IMR-90 (cell line): ENCODE results near the gene LUC7L3. TPM values are rescaled to one million over a fixed set of nuclear protein-coding genes. Genes with fewer than 3 reads are reported as not detected.

Experiments used
- ATAC-seq: fragments of 200-7000 bp; cut with Tn5 transposase; 2 replicates; pipeline ENCODE4 v1.9.1; 2020; ENCODE audit warnings: low read depth, mild to moderate bottlenecking, moderate library complexity
- BruUV-seq: library from RNA; stranded (reverse); fragments of 400-500 nt; replicated peaks from 2 replicates; lab custom pipeline; 2021; lab: Mats Ljungman, UMichigan
- CTCF ChIA-PET: fragments of 300-600 bp; formaldehyde crosslinking; extraction: SDS; loops from one replicate; lab custom pipeline; 2021; ENCODE audit warnings: antibody characterized with exemption; lab: Yijun Ruan, JAX
- POLR2A ChIA-PET: fragments of 300-600 bp; sonication (Branson Sonifier 250); formaldehyde crosslinking; loops from one replicate; lab custom pipeline; 2022; ENCODE audit warnings: antibody characterized with exemption; ENCODE audit not compliant: unreplicated experiment; lab: Charles Lee
- DNase-seq: peaks from one replicate; pipeline ENCODE4 v3.0.0; 2013
- H2AFZ ChIP-seq: replicated peaks from 2 replicates; pipeline ENCODE3; 2013; ENCODE audit warnings: low read length, mild to moderate bottlenecking; ENCODE audit not compliant: poor library complexity
- H2AK5ac ChIP-seq: 2 replicates; pipeline ENCODE4 v1.6.1; 2013; ENCODE audit warnings: low read depth, low read length, inconsistent platforms
- H2AK9ac ChIP-seq: replicated peaks from 2 replicates; pipeline ENCODE3; 2013; ENCODE audit warnings: mild to moderate bottlenecking, low read depth, low read length, moderate library complexity; ENCODE audit not compliant: poor library complexity
- H2BK120ac ChIP-seq: 2 replicates; pipeline ENCODE4 v1.6.1; 2013; ENCODE audit warnings: low read depth, low read length, inconsistent platforms
- H2BK15ac ChIP-seq: 3 replicates; pipeline ENCODE4 v1.6.1; 2013; ENCODE audit warnings: low read depth, low read length, inconsistent platforms
- H2BK20ac ChIP-seq: 2 replicates; pipeline ENCODE4 v1.6.1; 2013; ENCODE audit warnings: low read depth, mild to moderate bottlenecking, inconsistent platforms, low read length, moderate library complexity
- H2BK5ac ChIP-seq: 2 replicates; pipeline ENCODE4 v1.6.1; 2013; ENCODE audit warnings: mild to moderate bottlenecking, low read depth, low read length, inconsistent platforms; ENCODE audit not compliant: poor library complexity, severe bottlenecking
- H3K14ac ChIP-seq: replicated peaks from 2 replicates; pipeline ENCODE4 v1.6.1; 2013; ENCODE audit warnings: low read depth, low read length, inconsistent platforms
- H3K18ac ChIP-seq: 2 replicates; pipeline ENCODE4 v1.6.1; 2013; ENCODE audit warnings: low read depth, low read length, control low read depth
- H3K23ac ChIP-seq: 2 replicates; pipeline ENCODE4 v1.6.1; 2013; ENCODE audit warnings: low read depth, low read length, inconsistent platforms
- H3K27ac ChIP-seq: 2 replicates; pipeline ENCODE4 v1.5.1; 2013; ENCODE audit warnings: mild to moderate bottlenecking, control low read depth, low read length; ENCODE audit not compliant: insufficient read depth
- H3K27me3 ChIP-seq: 2 replicates; pipeline ENCODE4 v1.6.1; 2013; ENCODE audit warnings: low read length; ENCODE audit not compliant: control insufficient read depth, insufficient read depth
- H3K36me3 ChIP-seq: 2 replicates; pipeline ENCODE4 v1.6.1; 2013; ENCODE audit warnings: low read length, mixed read lengths; ENCODE audit not compliant: control insufficient read depth, insufficient read depth
- H3K4ac ChIP-seq: 2 replicates; pipeline ENCODE4 v1.6.1; 2013; ENCODE audit warnings: low read depth, low read length, inconsistent platforms
- H3K4me1 ChIP-seq: 2 replicates; pipeline ENCODE4 v1.6.1; 2013; ENCODE audit warnings: low read length, mixed read lengths; ENCODE audit not compliant: control insufficient read depth, insufficient read depth
- H3K4me2 ChIP-seq: 2 replicates; pipeline ENCODE4 v1.6.1; 2013; ENCODE audit warnings: low read depth, mild to moderate bottlenecking, control low read depth, low read length, moderate library complexity
- H3K4me3 ChIP-seq: 2 replicates; pipeline ENCODE4 v1.5.1; 2013; ENCODE audit warnings: low read depth, mild to moderate bottlenecking, control low read depth, low read length, moderate library complexity; ENCODE audit not compliant: insufficient read depth
- H3K56ac ChIP-seq: 2 replicates; pipeline ENCODE4 v1.6.1; 2013; ENCODE audit warnings: low read length, inconsistent platforms; ENCODE audit not compliant: insufficient read depth; ENCODE audit errors: extremely low read depth
- H3K79me1 ChIP-seq, 2 experiments: 2 replicates each; pipeline ENCODE4 v1.6.1; 2013; ENCODE audit warnings: low read length in 2 of 2, inconsistent platforms in 1 of 2, low read depth in 1 of 2
- H3K9ac ChIP-seq: 2 replicates; pipeline ENCODE4 v1.6.1; 2013; ENCODE audit warnings: low read depth, low read length, control low read depth
- H3K9me1 ChIP-seq: 2 replicates; pipeline ENCODE4 v1.6.1; 2013; ENCODE audit warnings: low read length, inconsistent platforms; ENCODE audit not compliant: insufficient read depth
- H3K9me3 ChIP-seq: 2 replicates; pipeline ENCODE4 v1.6.1; 2013; ENCODE audit warnings: low read length; ENCODE audit not compliant: control insufficient read depth, insufficient read depth
- H4K20me1 ChIP-seq: 2 replicates; pipeline ENCODE4 v1.6.1; 2013; ENCODE audit warnings: low read length, inconsistent platforms; ENCODE audit not compliant: insufficient read depth
- H4K5ac ChIP-seq: 2 replicates; pipeline ENCODE4 v1.6.1; 2013; ENCODE audit warnings: mild to moderate bottlenecking, low read depth, low read length, control low read depth
- H4K8ac ChIP-seq, 2 experiments: 2 replicates each; pipeline ENCODE4 v1.6.1; 2013; ENCODE audit warnings: low read depth in 2 of 2, low read length in 2 of 2, control low read depth in 1 of 2, inconsistent platforms in 1 of 2
- H4K91ac ChIP-seq: 2 replicates; pipeline ENCODE4 v1.6.1; 2013; ENCODE audit warnings: low read depth, low read length, inconsistent platforms; ENCODE audit not compliant: insufficient read depth
- BHLHE40 ChIP-seq: fragments of 150-350 bp; IDR thresholded peaks from 2 replicates; pipeline ENCODE4 v1.6.1; 2016; ENCODE audit warnings: mild to moderate bottlenecking, low read depth, low read length
- CEBPB ChIP-seq: IDR thresholded peaks from 2 replicates; pipeline ENCODE4 v1.6.1; 2012; ENCODE audit warnings: low read depth, low read length, improper control_type of control experiment
- CHD1 ChIP-seq: IDR thresholded peaks from 2 replicates; pipeline ENCODE4 v1.6.1; 2012; ENCODE audit warnings: low read depth, low read length, improper control_type of control experiment
- ELK1 ChIP-seq: fragments of 150-350 bp; IDR thresholded peaks from 2 replicates; pipeline ENCODE4 v1.6.1; 2016; ENCODE audit warnings: low read depth, mild to moderate bottlenecking, low read length, moderate library complexity, borderline replicate concordance
- FOS ChIP-seq: fragments of 150-350 bp; IDR thresholded peaks from 2 replicates; pipeline ENCODE4 v1.6.1; 2016; ENCODE audit warnings: low read depth, low read length
- MAZ ChIP-seq: IDR thresholded peaks from 2 replicates; pipeline ENCODE4 v1.6.1; 2012; ENCODE audit warnings: low read depth, mild to moderate bottlenecking, low read length, improper control_type of control experiment, moderate library complexity, borderline replicate concordance
- POLR2A ChIP-seq: IDR thresholded peaks from 2 replicates; pipeline ENCODE4 v1.6.1; 2012; ENCODE audit warnings: mild to moderate bottlenecking, low read depth, low read length
- RCOR1 ChIP-seq: IDR thresholded peaks from 2 replicates; pipeline ENCODE4 v1.6.1; 2012; ENCODE audit warnings: mild to moderate bottlenecking, low read length, improper control_type of control experiment; ENCODE audit not compliant: insufficient replicate concordance
- SMC3 ChIP-seq: fragments of 150-350 bp; IDR thresholded peaks from 2 replicates; pipeline ENCODE4 v1.6.1; 2016; ENCODE audit warnings: low read depth, mild to moderate bottlenecking, antibody characterized with exemption, low read length, moderate library complexity
- USF2 ChIP-seq: fragments of 150-350 bp; IDR thresholded peaks from 2 replicates; pipeline ENCODE4 v1.6.1; 2017; ENCODE audit warnings: mild to moderate bottlenecking, antibody characterized with exemption, low read length, low read depth
- WGBS, 2 experiments: methylation state at CpG; one replicate each; pipeline versions ENCODE4 v1.1.5 to v1.1.7; 2013; ENCODE audit warnings: missing lambda C conversion rate in 2 of 2; ENCODE audit not compliant: insufficient read length in 1 of 2; ENCODE audit errors: extremely low coverage in 2 of 2; 5-methylcytosine and 5-hydroxymethylcytosine counted together
- dilution Hi-C: fragments of 300-500 bp; cut with HindIII; formaldehyde crosslinking; loops from one replicate; pipeline ENCODE4 v1.14.3; 2018; ENCODE audit warnings: low sequenced_read_pairs; ENCODE audit not compliant: unreplicated experiment
- in situ Hi-C: fragments of 300-500 bp; cut with MboI; formaldehyde crosslinking; loops from 3 replicates; pipeline ENCODE4 v1.14.3; 2019; ENCODE audit warnings: low sequenced_read_pairs, inconsistent platforms, mixed read lengths
- intact Hi-C: fragments of 100-400 bp; cut with micrococcal nuclease; formaldehyde crosslinking; loops from 2 replicates; pipeline ENCODE4 v1.10.0; 2022
- polyA plus RNA-seq, 3 experiments: library from polyadenylated mRNA; depleted of rRNA; stranded (reverse); fragments of >200 nt; gene quantifications; 2 replicates each; pipeline ENCODE4 v1.2.3, GENCODE V29; 2012; ENCODE audit warnings: low replicate concordance in 1 of 3
- total RNA-seq: library from RNA; depleted of rRNA; stranded (reverse); fragments of >200 nt; gene quantifications from 2 replicates; pipeline ENCODE4 v1.2.3, GENCODE V29; 2012

Gene LUC7L3
- total and polyA plus RNA-seq, 2 of the 4 experiments (the other 2 are of a cell fraction), result 17.7 to 44.7 TPM

GRCh38 chr17:50739098-50739497 lies 19.7 kb downstream of the LUC7L3 start:
- Histone ChIP-seq H3K4me1 (peaks cover 3% of the 10 kb centered on the region; the same call in 1 of the 2 replicates), H3K79me1 (peaks cover 33 to 59% of the 10 kb centered on the region in 2 experiments), H2BK15ac (no peak overlapping the region), H4K91ac (no peak overlapping the region), H2AK9ac (no peak overlapping the region), H4K20me1 (peaks cover 42% of the 10 kb centered on the region), H3K9ac (no peak overlapping the region), H3K56ac (no peak overlapping the region), H3K18ac (no peak overlapping the region), H4K8ac (no peak overlapping the region), H2AK5ac (no peak overlapping the region), H3K9me1 (peaks cover 9% of the 10 kb centered on the region), H3K27me3 (no peaks in the 10 kb centered on the region), H3K4me3 (no peak overlapping the region), H2BK120ac (no peak overlapping the region), H2AFZ (no peak overlapping the region), H2BK20ac (no peak overlapping the region), H3K36me3 (peaks cover 29% of the 10 kb centered on the region), H3K23ac (no peak overlapping the region), H2BK5ac (no peak overlapping the region), H3K4ac (no peak overlapping the region), H3K9me3 (no peaks in the 10 kb centered on the region), H3K27ac (no peak overlapping the region), H4K5ac (no peak overlapping the region), H3K4me2 (no peak overlapping the region), H3K14ac (no peak overlapping the region)
- DNase-seq (no peak), ATAC-seq (no peak)
- no CpG with 5 or more reads among the region's 2 CpGs for WGBS, 2 experiments
- TF ChIP-seq SMC3 (no peak), FOS (no peak), POLR2A (no peak), ELK1 (no peak), USF2 (no peak), CHD1 (no peak), MAZ (no peak), CEBPB (no peak), RCOR1 (no peak), BHLHE40 (no peak)
- dilution Hi-C loops (no loop called here), in situ Hi-C loops (no loop called here), intact Hi-C loops (no loop called here)
- ChIA-PET CTCF (no interaction called here), POLR2A (no interaction called here)
- no TSS peak for BruUV-seq
